ENCODE measurements around the gene ABCC1.

GRCh38 chr16:15961060-15961511 is 11.7 kb downstream of the ABCC1 start:
- no peak for TF ChIP-seq POLR2A (IDR thresholded peaks at IDR 0.05)
- TF ChIP-seq, protein P1, sequence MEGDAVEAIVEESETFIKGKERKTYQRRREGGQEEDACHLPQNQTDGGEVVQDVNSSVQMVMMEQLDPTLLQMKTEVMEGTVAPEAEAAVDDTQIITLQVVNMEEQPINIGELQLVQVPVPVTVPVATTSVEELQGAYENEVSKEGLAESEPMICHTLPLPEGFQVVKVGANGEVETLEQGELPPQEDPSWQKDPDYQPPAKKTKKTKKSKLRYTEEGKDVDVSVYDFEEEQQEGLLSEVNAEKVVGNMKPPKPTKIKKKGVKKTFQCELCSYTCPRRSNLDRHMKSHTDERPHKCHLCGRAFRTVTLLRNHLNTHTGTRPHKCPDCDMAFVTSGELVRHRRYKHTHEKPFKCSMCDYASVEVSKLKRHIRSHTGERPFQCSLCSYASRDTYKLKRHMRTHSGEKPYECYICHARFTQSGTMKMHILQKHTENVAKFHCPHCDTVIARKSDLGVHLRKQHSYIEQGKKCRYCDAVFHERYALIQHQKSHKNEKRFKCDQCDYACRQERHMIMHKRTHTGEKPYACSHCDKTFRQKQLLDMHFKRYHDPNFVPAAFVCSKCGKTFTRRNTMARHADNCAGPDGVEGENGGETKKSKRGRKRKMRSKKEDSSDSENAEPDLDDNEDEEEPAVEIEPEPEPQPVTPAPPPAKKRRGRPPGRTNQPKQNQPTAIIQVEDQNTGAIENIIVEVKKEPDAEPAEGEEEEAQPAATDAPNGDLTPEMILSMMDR (IDR thresholded peaks at IDR 0.05) = no peak

Measured in adrenal gland (tissue), 5 donors.